PC-9 (cell line): ENCODE measurements around the gene MED27. TPM values are rescaled to one million over a fixed set of nuclear protein-coding genes. Genes with fewer than 3 reads are reported as not detected.

Experiments
- BruUV-seq: library from RNA; stranded (reverse); fragments of 400-500 nt; replicated peaks from 2 replicates; lab custom pipeline; 2021; lab: Mats Ljungman, UMichigan
- CTCF ChIA-PET: fragments of 300-600 bp; sonication (Branson Sonifier 250); formaldehyde crosslinking; loops from one replicate; lab custom pipeline; 2022; ENCODE audit warnings: antibody characterized with exemption; lab: Charles Lee
- POLR2A ChIA-PET: fragments of 300-600 bp; sonication (Branson Sonifier 250); formaldehyde crosslinking; loops from one replicate; lab custom pipeline; 2022; ENCODE audit warnings: antibody characterized with exemption; ENCODE audit not compliant: unreplicated experiment; lab: Charles Lee
- DNase-seq, 2 experiments: peaks; one replicate each; pipeline versions ENCODE4 v3.0.0 to v3.0.0-alpha.2; 2015 to 2022; ENCODE audit warnings: mixed read lengths in 1 of 2
- H2AFZ ChIP-seq: fragments of 200-600 bp; sonication (generic); 2 replicates; pipeline ENCODE4 v1.8.1; 2017; ENCODE audit warnings: antibody characterized with exemption
- H3F3A ChIP-seq: fragments of 200-600 bp; sonication (generic); 2 replicates; pipeline ENCODE4 v1.8.1; 2017; ENCODE audit warnings: antibody characterized with exemption, mild to moderate bottlenecking, low read depth; ENCODE audit not compliant: insufficient read depth
- H3K27ac ChIP-seq: fragments of 200-600 bp; sonication (generic); 2 replicates; pipeline ENCODE4 v1.6.1; 2016; ENCODE audit warnings: mixed run types
- H3K27me3 ChIP-seq: fragments of 200-600 bp; sonication (generic); 2 replicates; pipeline ENCODE4 v1.6.1; 2016; ENCODE audit warnings: low read depth, mixed run types; ENCODE audit not compliant: insufficient read depth
- H3K36me3 ChIP-seq: fragments of 200-600 bp; sonication (generic); 2 replicates; pipeline ENCODE4 v1.6.1; 2016; ENCODE audit warnings: low read depth, mixed run types
- H3K4me1 ChIP-seq: fragments of 200-600 bp; sonication (generic); replicated peaks from 2 replicates; pipeline ENCODE4 v1.6.1; 2016; ENCODE audit warnings: mixed run types; ENCODE audit not compliant: insufficient read depth
- H3K4me2 ChIP-seq: fragments of 200-600 bp; sonication (generic); 2 replicates; pipeline ENCODE4 v1.6.1; 2017; ENCODE audit warnings: mixed run types
- H3K4me3 ChIP-seq: fragments of 200-600 bp; sonication (generic); 2 replicates; pipeline ENCODE4 v1.6.1; 2016; ENCODE audit warnings: mixed run types
- H3K79me2 ChIP-seq: fragments of 200-600 bp; sonication (generic); 2 replicates; pipeline ENCODE4 v1.6.1; 2017; ENCODE audit warnings: low read depth, mixed run types
- H3K9me2 ChIP-seq: fragments of 200-600 bp; sonication (generic); 2 replicates; pipeline ENCODE4 v1.8.1; 2017; ENCODE audit warnings: mild to moderate bottlenecking; ENCODE audit not compliant: insufficient read depth
- H3K9me3 ChIP-seq: fragments of 200-600 bp; sonication (generic); 2 replicates; pipeline ENCODE4 v1.8.1; 2016; ENCODE audit warnings: low read depth; ENCODE audit not compliant: insufficient read depth
- H4K20me1 ChIP-seq: fragments of 200-600 bp; sonication (generic); 2 replicates; pipeline ENCODE4 v1.8.1; 2017; ENCODE audit not compliant: insufficient read depth
- CTCF ChIP-seq: fragments of 200-600 bp; sonication (generic); conservative IDR thresholded peaks from 2 replicates; pipeline ENCODE4 v1.6.1; 2017; ENCODE audit warnings: mixed run types, antibody characterized with exemption, mild to moderate bottlenecking, moderate library complexity
- EZH2 ChIP-seq: fragments of 200-600 bp; sonication (generic); IDR thresholded peaks from 2 replicates; pipeline ENCODE4 v1.8.0; 2017; ENCODE audit warnings: antibody characterized with exemption, low read depth
- intact Hi-C: fragments of 100-400 bp; cut with micrococcal nuclease; formaldehyde crosslinking; loops from one replicate; pipeline ENCODE4 v1.10.0; 2022; ENCODE audit not compliant: unreplicated experiment
- total RNA-seq: library from RNA; stranded (reverse); gene quantifications from 2 replicates; pipeline ENCODE4 v1.2.3, GENCODE V29; 2021

The MED27 gene
- total RNA-seq, 1 experiment from 2014 or later, result 31.2 TPM

- Histone ChIP-seq H4K20me1 (0 out of 2 replicates have a peak, but pooled peaks cover 2% of the 10 kb centered on the region), H3K36me3 (no peaks in the 10 kb centered on the region), H3K9me2 (no peaks in the 10 kb centered on the region), H3F3A (no peaks in the 10 kb centered on the region), H2AFZ (no peak overlapping the region), H3K9me3 (no peaks in the 10 kb centered on the region), H3K4me1 (no peaks in the 10 kb centered on the region), H3K27ac (no peak overlapping the region), H3K27me3 (no peaks in the 10 kb centered on the region), H3K4me2 (no peak overlapping the region), H3K79me2 (no peaks in the 10 kb centered on the region), H3K4me3 (no peak overlapping the region)
- intact Hi-C loops, result no loop called here
- ChIA-PET POLR2A (no interaction called here), CTCF (no interaction called here)
- no TSS peak for BruUV-seq
- DNase-seq, result no peak
- TF ChIP-seq EZH2, result no peak
- TF ChIP-seq CTCF, result no peak
Observed at GRCh38 chr9:131980267-131981016, 99.2 kb downstream of the MED27 start.

- no peak overlapping the region for H3K4me2 ChIP-seq
- H3K4me1 ChIP-seq, result no peaks in the 10 kb centered on the region
- H3K4me3 ChIP-seq, result no peak overlapping the region
- H4K20me1 ChIP-seq, result no peaks in the 10 kb centered on the region
- H3K79me2 ChIP-seq, result no peaks in the 10 kb centered on the region
- no peak overlapping the region for H2AFZ ChIP-seq
- ChIA-PET POLR2A (no interaction called here), CTCF (no interaction called here)
- H3K27me3 ChIP-seq, result no peaks in the 10 kb centered on the region
- intact Hi-C loops, result loop anchor here (10.0 kb wide), 1 partner anchor 98 kb away; the partner anchor contains the start of gene MED27
- H3F3A ChIP-seq, result no peaks in the 10 kb centered on the region
- no TSS peak for BruUV-seq
- no peak overlapping the region for H3K27ac ChIP-seq
- DNase-seq, result no peak
- TF ChIP-seq EZH2 (no peak), CTCF (no peak)
- no peaks in the 10 kb centered on the region for H3K9me3 ChIP-seq
- H3K9me2 ChIP-seq, result no peaks in the 10 kb centered on the region
- H3K36me3 ChIP-seq, result no peaks in the 10 kb centered on the region
Observed at GRCh38 chr9:131977109-131977838, 102.4 kb downstream of the MED27 start.

- TF ChIP-seq CTCF (no peak), EZH2 (no peak)
- DNase-seq, result no peak
- H3K27me3 ChIP-seq, result no peaks in the 10 kb centered on the region
- no peak overlapping the region for H3K4me2 ChIP-seq
- no peaks in the 10 kb centered on the region for H3K79me2 ChIP-seq
- no peaks in the 10 kb centered on the region for H3K9me3 ChIP-seq
- H3K9me2 ChIP-seq, result no peaks in the 10 kb centered on the region
- no peaks in the 10 kb centered on the region for H3K4me1 ChIP-seq
- no peaks in the 10 kb centered on the region for H3F3A ChIP-seq
- CTCF ChIA-PET, result no interaction called here
- H3K4me3 ChIP-seq, result no peak overlapping the region
- no peak overlapping the region for H3K27ac ChIP-seq
- intact Hi-C loops, result loop anchor here (10.0 kb wide), 1 partner anchor 98 kb away; the partner anchor contains the start of gene MED27
- no TSS peak for BruUV-seq
- H4K20me1 ChIP-seq, result no peaks in the 10 kb centered on the region
- H3K36me3 ChIP-seq, result no peaks in the 10 kb centered on the region
- no peak overlapping the region for H2AFZ ChIP-seq
- POLR2A ChIA-PET, result no interaction called here
Observed at GRCh38 chr9:131976157-131977108, 103.2 kb downstream of the MED27 start.
